Naive B cell (primary cell): ENCODE data around the gene IKBKE. TPM values are rescaled to one million over a fixed set of nuclear protein-coding genes. Genes with fewer than 3 reads are reported as not detected.
"Not testable (repeated sequence)": the region's sequence is repeated elsewhere in the genome, so short reads cannot be mapped to it uniquely, and the experiment has no call there.

ENCODE experiments used
- ATAC-seq, 2 donors: fragments of 150-1000 bp; cut with Tn5 transposase; 2 replicates each; pipeline ENCODE4 v1.10.0; 2021; ENCODE audit warnings: low read depth in 2 of 2, mild to moderate bottlenecking in 2 of 2, moderate library complexity in 2 of 2
- DNase-seq: peaks from one replicate; pipeline ENCODE4 v3.0.0; 2022
- H3K27ac Mint-ChIP-seq, 6 donors: one replicate each; pipeline ENCODE4 v1.8.0; 2020 to 2022; ENCODE audit warnings: mild to moderate bottlenecking in 6 of 6, mixed read lengths in 6 of 6, moderate library complexity in 5 of 6, inconsistent platforms in 2 of 6
- H3K27me3 Mint-ChIP-seq, 3 donors: one replicate each; pipeline ENCODE4 v1.8.0; 2021 to 2022; ENCODE audit warnings: mixed read lengths in 3 of 3, mild to moderate bottlenecking in 1 of 3
- H3K36me3 Mint-ChIP-seq, 2 donors: one replicate each; pipeline ENCODE4 v1.8.0; 2020 to 2022; ENCODE audit warnings: mixed read lengths in 2 of 2, inconsistent platforms in 1 of 2, mild to moderate bottlenecking in 1 of 2
- H3K4me1 Mint-ChIP-seq, 3 donors: one replicate each; pipeline ENCODE4 v1.8.0; 2020 to 2022; ENCODE audit warnings: mixed read lengths in 3 of 3, inconsistent platforms in 1 of 3, mild to moderate bottlenecking in 1 of 3, moderate library complexity in 1 of 3
- H3K4me3 Mint-ChIP-seq, 8 donors: one replicate each; pipeline ENCODE4 v1.8.0; 2020 to 2022; ENCODE audit warnings: mild to moderate bottlenecking in 8 of 8, mixed read lengths in 8 of 8, moderate library complexity in 8 of 8, inconsistent platforms in 2 of 8
- H3K9me3 Mint-ChIP-seq, 7 donors: one replicate each; pipeline ENCODE4 v1.8.0; 2020 to 2022; ENCODE audit warnings: mixed read lengths in 7 of 7, mild to moderate bottlenecking in 5 of 7, inconsistent platforms in 2 of 7, moderate library complexity in 1 of 7
- polyA plus RNA-seq, 6 donors: library from polyadenylated mRNA; unstranded; fragments of 300-500 nt; fragmentation: Illumina TruSeq; gene quantifications; one replicate each; pipeline ENCODE4 v1.2.3, GENCODE V29; 2021; ENCODE audit warnings: low read depth in 6 of 6

The IKBKE gene
- polyA plus RNA-seq, 6 donors from 2014 or later = 10.0 to 32.6 (median 14.2) TPM

DNA sequence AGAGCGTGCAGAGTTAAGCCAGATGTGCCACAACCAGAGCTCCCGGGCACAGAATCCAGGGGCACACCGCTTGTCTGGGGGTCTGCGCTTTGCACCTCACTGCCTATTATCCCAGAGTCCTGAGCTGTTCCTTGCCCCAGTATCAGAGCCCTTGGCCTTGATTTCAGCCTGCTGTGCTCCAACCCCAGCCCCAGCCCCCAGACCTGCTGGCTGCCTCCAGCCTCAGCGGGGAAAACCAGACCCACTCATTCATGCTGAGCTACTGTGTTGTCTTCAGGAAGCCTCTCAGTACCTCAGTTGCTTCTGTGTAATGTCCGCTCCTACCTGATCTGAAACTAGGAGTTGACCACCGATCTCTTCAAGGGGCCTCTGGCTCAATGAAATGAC, 1.1 kb downstream of the IKBKE start:
- peak overlapping the region; percentile 38 to 96 (median 86) for H3K27ac Mint-ChIP-seq
- ATAC-seq (peak; percentile 35 to 39), DNase-seq (no peak)
- H3K4me1 Mint-ChIP-seq = peaks cover 55 to 70% (median 68%) of the 10 kb centered on the region in 3 donors
- H3K4me3 Mint-ChIP-seq = peak overlapping the region; percentile 91 to 97 (median 94)
- no peaks in the 10 kb centered on the region for H3K27me3 Mint-ChIP-seq
- no peaks in the 10 kb centered on the region for H3K9me3 Mint-ChIP-seq
- no peaks in the 10 kb centered on the region for H3K36me3 Mint-ChIP-seq

DNA sequence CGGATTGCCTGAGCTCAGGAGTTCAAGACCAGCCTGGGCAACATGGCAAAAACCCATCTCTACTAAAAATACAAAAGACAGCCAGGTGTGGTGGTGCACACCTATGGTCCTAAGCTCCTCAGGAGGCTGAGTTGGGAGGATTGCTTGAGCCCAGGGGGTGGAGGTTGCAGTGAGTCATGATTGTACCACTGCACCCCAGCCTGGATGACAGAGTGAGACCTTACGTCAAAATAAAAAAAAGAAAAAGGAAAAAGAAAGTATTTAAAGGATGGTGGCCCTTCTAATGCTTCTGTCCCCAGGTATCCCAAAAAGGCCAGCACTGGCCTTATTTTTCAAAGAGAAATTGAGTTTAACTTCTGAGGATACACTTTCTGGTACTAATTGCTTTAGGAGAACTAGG, 1.7 kb downstream of the IKBKE start:
- Mint-ChIP-seq H3K9me3 (no peaks in the 10 kb centered on the region), H3K27me3 (no peaks in the 10 kb centered on the region), H3K36me3 (peaks cover 0 to 2% of the 10 kb centered on the region in 2 donors), H3K4me3 (peak overlapping the region; percentile 91 to 97 (median 94)), H3K27ac (peak overlapping the region in 5 of 6 donors; percentile 38 to 96 (median 85)), H3K4me1 (peaks cover 50 to 64% (median 63%) of the 10 kb centered on the region in 3 donors)
- ATAC-seq = no peak
- no peak for DNase-seq

DNA sequence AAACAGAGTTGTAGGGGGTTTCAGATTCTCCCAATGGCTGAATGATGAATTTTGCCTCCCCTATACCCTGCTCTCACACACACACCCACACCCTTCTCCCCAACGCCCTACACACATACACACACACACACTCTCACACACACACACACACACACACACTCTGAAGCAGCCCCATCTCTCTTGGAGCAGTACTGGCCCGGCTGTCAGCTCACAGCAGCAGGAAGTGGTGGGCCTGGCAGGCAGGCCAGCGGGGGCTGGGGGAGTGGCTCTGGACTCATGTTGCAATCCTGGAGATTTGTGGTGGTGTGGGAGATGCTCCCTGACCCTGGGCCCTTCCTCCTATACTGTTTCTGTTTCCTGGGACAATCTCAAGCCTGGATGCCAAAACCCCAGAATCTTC, 2.2 kb downstream of the IKBKE start:
- Mint-ChIP-seq H3K36me3 (peaks cover 0 to 7% of the 10 kb centered on the region in 2 donors), H3K27ac (peak overlapping the region; percentile 38 to 96 (median 84)), H3K9me3 (no peaks in the 10 kb centered on the region), H3K4me3 (peak overlapping the region in 6 of 8 donors; percentile 26 to 96 (median 78)), H3K4me1 (peaks cover 48 to 63% (median 62%) of the 10 kb centered on the region in 3 donors), H3K27me3 (no peaks in the 10 kb centered on the region)
- DNase-seq (no peak), ATAC-seq (no peak)

DNA sequence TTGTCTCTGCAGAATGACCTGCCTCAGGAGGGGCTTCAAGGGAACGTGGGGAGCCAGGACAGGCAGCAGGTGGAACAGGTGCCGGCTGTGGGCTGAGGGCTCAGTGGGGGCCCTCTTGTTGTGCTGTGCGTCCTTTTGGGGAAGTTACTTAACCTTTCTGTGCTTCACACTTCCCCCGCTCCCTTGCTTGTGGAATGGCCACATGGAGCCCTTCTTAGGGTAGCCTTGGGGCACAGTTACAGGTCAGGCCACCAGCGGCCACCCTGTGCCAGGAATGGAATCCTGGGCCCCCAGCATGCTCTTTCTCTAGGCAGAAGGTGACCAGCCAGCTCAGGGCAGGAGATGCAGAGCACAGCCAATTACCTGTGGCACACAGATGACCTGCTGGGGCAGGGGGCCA, 2.6 kb downstream of the IKBKE start:
- peaks cover 43 to 58% (median 57%) of the 10 kb centered on the region in 3 donors for H3K4me1 Mint-ChIP-seq
- H3K9me3 Mint-ChIP-seq = no peaks in the 10 kb centered on the region
- no peaks in the 10 kb centered on the region for H3K27me3 Mint-ChIP-seq
- H3K27ac Mint-ChIP-seq = peak overlapping the region in 5 of 6 donors; percentile 50 to 96 (median 85)
- DNase-seq (no peak), ATAC-seq (no peak)
- peak overlapping the region in 5 of 8 donors; percentile 21 to 92 (median 56) for H3K4me3 Mint-ChIP-seq
- peaks cover under 1 to 8% of the 10 kb centered on the region in 2 donors for H3K36me3 Mint-ChIP-seq

DNA sequence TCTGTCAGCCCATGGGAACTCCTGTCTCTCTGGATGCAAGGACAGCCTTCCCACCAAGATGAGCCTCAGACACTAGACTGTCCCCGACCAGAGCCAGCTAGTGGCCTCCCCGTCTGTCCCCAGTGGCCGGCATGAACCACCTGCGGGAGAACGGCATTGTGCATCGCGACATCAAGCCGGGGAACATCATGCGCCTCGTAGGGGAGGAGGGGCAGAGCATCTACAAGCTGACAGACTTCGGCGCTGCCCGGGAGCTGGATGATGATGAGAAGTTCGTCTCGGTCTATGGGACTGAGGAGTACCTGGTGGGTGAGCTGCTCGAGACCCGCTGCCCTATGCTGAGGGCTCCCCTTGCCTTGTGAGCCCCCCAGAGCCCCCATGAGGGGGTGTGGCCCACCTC, 5.8 kb downstream of the IKBKE start:
- peak overlapping the region in 1 of 6 donors; percentile 8 for H3K27ac Mint-ChIP-seq
- peaks cover 4 to 17% of the 10 kb centered on the region in 2 donors for H3K36me3 Mint-ChIP-seq
- ATAC-seq (no peak), DNase-seq (no peak)
- H3K4me1 Mint-ChIP-seq = peaks cover 25 to 40% (median 27%) of the 10 kb centered on the region in 3 donors
- H3K9me3 Mint-ChIP-seq = no peaks in the 10 kb centered on the region
- no peaks in the 10 kb centered on the region for H3K27me3 Mint-ChIP-seq
- peak overlapping the region in 1 of 8 donors; percentile 56 for H3K4me3 Mint-ChIP-seq

DNA sequence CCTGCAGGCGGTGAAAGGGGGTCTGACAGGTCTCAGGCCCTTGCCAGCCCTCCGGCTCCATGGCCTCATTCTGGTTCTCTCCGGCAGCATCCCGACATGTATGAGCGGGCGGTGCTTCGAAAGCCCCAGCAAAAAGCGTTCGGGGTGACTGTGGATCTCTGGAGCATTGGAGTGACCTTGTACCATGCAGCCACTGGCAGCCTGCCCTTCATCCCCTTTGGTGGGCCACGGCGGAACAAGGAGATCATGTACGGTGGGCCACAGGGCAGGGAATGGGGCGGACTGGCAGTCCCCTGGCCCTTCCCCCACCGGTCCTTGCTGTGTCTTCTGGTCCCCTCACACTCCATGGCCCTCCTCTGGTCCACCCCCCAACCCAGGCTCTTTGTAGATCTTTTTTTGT, 6.3 kb downstream of the IKBKE start:
- Mint-ChIP-seq H3K36me3 (peaks cover 4 to 17% of the 10 kb centered on the region in 2 donors), H3K4me1 (peaks cover 20 to 35% (median 22%) of the 10 kb centered on the region in 3 donors), H3K27me3 (no peaks in the 10 kb centered on the region), H3K9me3 (no peaks in the 10 kb centered on the region), H3K27ac (no peak overlapping the region), H3K4me3 (no peak overlapping the region)
- no peak for ATAC-seq
- DNase-seq = no peak

DNA sequence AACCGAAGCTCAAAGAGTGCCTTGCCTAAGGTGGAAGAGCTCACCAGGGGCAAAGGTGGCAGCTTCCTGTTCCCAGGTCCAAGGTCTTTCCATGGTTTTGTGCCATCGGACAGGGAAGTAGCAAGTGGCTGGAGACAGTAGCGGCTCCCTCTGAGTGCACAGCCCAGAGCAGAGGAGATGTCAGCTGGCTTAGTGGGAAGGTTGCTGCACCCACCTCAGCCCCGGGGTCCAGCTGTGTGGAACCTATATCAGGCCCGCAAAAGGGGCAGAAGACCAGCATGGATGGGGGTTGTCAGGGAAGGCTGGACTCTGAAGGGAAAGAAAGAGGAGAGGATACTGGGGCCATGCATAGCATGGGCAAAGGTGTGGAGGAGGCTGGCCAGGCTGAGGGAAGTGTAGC, 6.8 kb downstream of the IKBKE start:
- Mint-ChIP-seq H3K9me3 (no peaks in the 10 kb centered on the region), H3K36me3 (peaks cover 4 to 17% of the 10 kb centered on the region in 2 donors), H3K4me3 (no peak overlapping the region), H3K27ac (peak overlapping the region in 1 of 6 donors; percentile 69), H3K4me1 (peaks cover 15 to 30% (median 17%) of the 10 kb centered on the region in 3 donors), H3K27me3 (no peaks in the 10 kb centered on the region)
- DNase-seq (no peak), ATAC-seq (no peak)

DNA sequence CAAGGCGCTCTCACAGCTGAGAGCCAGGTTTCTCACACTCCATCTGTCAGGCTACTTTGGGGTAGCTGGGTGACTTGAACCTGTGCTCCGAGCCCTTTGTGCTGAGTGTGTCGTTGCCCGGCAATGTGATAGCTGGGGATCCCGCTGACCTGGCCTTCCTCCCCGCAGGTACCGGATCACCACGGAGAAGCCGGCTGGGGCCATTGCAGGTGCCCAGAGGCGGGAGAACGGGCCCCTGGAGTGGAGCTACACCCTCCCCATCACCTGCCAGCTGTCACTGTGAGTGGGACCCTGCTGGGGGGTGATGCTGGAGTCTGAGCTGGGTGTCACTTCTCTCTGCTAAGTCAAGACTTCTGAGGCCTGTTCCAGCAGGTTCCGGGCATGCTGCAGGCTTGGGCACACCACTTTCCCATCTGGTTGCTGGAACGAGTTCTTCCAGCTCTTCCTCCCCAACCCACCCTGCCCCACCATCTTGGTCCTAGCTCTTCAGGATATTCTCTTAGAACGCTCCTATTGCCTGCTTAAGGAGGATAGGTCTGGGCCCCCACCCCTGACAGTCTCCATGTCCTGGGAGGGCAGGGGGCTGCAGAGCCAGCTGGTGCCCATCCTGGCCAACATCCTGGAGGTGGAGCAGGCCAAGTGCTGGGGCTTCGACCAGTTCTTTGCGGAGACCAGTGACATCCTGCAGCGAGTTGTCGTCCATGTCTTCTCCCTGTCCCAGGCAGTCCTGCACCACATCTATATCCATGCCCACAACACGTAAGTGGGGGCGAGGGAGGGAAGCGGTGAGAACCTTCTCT, 7.5 kb downstream of the IKBKE start:
- H3K36me3 Mint-ChIP-seq = peaks cover 4 to 17% of the 10 kb centered on the region in 2 donors
- H3K4me1 Mint-ChIP-seq = peaks cover 9 to 23% (median 10%) of the 10 kb centered on the region in 3 donors
- no peak for DNase-seq
- H3K27ac Mint-ChIP-seq = no peak overlapping the region
- H3K27me3 Mint-ChIP-seq = no peaks in the 10 kb centered on the region
- H3K9me3 Mint-ChIP-seq = no peaks in the 10 kb centered on the region
- H3K4me3 Mint-ChIP-seq = no peak overlapping the region
- ATAC-seq = no peak

DNA sequence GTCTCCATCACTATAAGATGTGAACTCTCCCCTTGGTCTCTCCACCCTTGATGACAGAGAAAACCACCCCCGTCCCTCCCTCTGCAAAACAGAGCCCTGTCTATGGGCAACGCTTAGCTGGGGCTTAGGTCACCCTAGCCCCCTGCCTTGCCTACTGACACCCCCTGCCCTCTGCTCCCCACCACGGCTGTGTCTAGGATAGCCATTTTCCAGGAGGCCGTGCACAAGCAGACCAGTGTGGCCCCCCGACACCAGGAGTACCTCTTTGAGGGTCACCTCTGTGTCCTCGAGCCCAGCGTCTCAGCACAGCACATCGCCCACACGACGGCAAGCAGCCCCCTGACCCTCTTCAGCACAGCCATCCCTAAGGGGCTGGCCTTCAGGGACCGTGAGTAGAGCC, 8.5 kb downstream of the IKBKE start:
- no peak for DNase-seq
- H3K4me3 Mint-ChIP-seq = no peak overlapping the region
- no peaks in the 10 kb centered on the region for H3K27me3 Mint-ChIP-seq
- peaks cover 4 to 16% (median 5%) of the 10 kb centered on the region in 3 donors for H3K4me1 Mint-ChIP-seq
- no peak overlapping the region for H3K27ac Mint-ChIP-seq
- no peak for ATAC-seq
- H3K36me3 Mint-ChIP-seq = peaks cover 4 to 17% of the 10 kb centered on the region in 2 donors
- no peaks in the 10 kb centered on the region for H3K9me3 Mint-ChIP-seq

DNA sequence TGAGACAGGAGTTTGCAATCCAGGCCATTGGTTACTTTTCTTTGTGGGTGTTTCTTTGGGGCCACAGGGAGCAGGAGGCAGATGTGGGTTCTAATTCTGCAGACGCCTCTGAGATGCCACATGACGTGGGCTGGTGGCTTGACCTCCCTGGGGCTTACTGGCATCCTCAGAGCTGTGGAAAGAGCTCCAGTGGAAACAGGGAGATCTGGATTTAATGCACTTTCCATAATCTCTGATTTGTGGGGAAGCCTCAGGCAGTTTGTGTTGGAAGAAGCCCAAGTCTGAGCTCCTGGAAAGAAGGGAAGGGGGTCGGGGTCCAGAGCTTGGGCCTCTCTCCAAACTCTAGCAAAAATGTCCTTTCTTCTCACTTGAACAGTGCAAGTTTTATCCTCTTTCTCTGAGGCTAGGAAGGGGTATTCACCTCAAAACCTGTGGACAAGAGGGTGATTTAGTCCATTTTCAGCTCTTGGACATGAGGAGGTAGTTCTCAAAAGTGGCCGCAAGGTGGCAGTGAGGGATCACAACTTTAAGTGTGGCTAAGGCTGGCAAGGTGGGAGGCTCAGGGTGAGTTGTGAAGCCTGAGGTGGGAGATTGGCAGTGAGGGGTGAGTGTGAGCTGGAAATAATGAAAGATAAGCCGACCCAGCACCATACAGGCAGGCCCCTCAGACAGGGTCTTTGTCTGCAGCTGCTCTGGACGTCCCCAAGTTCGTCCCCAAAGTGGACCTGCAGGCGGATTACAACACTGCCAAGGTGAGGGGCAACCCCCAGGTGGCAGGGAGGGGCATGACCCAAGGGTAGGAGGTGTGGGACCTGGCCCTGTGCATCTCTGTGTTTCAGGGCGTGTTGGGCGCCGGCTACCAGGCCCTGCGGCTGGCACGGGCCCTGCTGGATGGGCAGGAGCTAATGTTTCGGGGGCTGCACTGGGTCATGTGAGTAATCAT, 9.2 kb downstream of the IKBKE start:
- peak; percentile 55 for DNase-seq
- Mint-ChIP-seq H3K27me3 (no peaks in the 10 kb centered on the region), H3K36me3 (peaks cover 5 to 17% of the 10 kb centered on the region in 2 donors)

DNA sequence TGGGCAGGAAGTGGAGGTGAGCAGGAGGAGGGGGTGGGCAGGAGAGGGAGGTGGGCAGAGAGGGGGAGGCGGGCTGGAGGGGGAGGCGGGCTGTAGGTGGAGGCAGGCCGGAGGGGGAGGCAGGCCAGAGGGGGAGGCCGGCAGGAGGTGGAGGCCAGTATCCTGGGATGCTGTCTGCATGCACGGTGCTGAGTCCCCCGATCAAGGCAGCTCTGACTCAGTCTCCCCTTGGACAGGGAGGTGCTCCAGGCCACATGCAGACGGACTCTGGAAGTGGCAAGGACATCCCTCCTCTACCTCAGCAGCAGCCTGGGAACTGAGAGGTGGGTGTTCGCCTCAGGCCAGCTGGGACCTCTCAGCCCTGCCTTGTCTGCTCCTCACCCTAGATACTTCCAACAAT, 9.9 kb downstream of the IKBKE start:
- ATAC-seq (no peak), DNase-seq (no peak)
- Mint-ChIP-seq H3K4me1 (peaks cover 2 to 16% (median 5%) of the 10 kb centered on the region in 3 donors), H3K9me3 (no peaks in the 10 kb centered on the region), H3K27ac (peak overlapping the region in 1 of 6 donors; percentile 89), H3K36me3 (peaks cover 7 to 17% of the 10 kb centered on the region in 2 donors), H3K27me3 (no peaks in the 10 kb centered on the region), H3K4me3 (no peak overlapping the region)

More for the DNA sequence above, 9.2 kb downstream of the IKBKE start:
- peak; percentile 63 to 77 for ATAC-seq
- no peaks in the 10 kb centered on the region for H3K9me3 Mint-ChIP-seq
- H3K4me3 Mint-ChIP-seq = no peak overlapping the region
- peak overlapping the region in 3 of 6 donors; percentile 9 to 22 (median 15) for H3K27ac Mint-ChIP-seq
- H3K4me1 Mint-ChIP-seq = peaks cover 2 to 16% (median 5%) of the 10 kb centered on the region in 3 donors

DNA sequence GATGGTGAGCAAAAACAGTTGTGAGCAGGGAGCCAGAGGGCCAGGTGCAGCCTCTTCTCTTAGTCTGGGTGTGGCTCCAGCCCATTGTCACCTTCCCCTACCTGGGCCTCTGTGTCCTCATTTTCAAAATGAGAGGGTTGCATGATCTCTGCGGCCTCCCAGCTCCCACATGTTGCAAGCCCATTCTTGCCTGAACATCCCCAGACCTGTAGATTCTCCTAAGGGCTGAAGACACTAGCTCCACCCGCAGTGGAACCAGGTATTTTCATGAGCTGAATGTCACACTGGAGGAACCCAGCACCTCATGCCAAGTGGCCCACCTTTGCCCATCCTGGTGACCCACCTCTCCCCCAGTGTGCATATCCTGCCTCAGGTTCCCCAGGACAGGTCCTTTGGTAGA, 12.3 kb downstream of the IKBKE start:
- Mint-ChIP-seq H3K4me3 (no peak overlapping the region), H3K4me1 (peaks cover 2 to 12% (median 5%) of the 10 kb centered on the region in 3 donors), H3K9me3 (no peaks in the 10 kb centered on the region), H3K27me3 (no peaks in the 10 kb centered on the region), H3K27ac (no peak overlapping the region), H3K36me3 (peaks cover 10 to 12% of the 10 kb centered on the region in 2 donors)
- DNase-seq (no peak), ATAC-seq (no peak)

DNA sequence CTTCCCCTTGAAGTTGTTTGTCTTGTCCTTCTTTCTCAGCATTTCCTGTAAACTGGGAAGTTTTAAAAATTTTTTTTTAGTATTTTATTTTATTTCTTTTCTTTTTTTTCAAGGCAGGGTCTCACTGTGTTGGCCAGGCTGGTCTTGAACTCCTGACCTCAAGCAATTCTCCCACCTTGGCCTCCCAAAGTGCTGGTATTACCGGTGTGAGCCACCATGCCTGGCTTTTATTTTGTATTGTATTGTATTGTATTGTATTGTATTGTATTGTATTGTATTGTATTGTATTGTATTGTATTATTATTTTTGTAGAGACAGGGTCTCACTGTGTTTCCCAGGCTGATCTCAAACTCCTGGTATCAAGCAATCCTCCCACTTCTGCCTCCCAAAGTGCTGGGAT, 13.6 kb downstream of the IKBKE start:
- not testable (repeated sequence) for H3K27me3 Mint-ChIP-seq, DNase-seq, H3K27ac Mint-ChIP-seq, H3K9me3 Mint-ChIP-seq, ATAC-seq, H3K4me3 Mint-ChIP-seq
- Mint-ChIP-seq H3K36me3 (peaks cover 8 to 17% of the 10 kb centered on the region in 2 donors), H3K4me1 (peaks cover 2 to 12% (median 5%) of the 10 kb centered on the region in 3 donors)
